Measurements from ENCODE around the gene RBP2. TPM values are rescaled to one million over a fixed set of nuclear protein-coding genes. Genes with fewer than 3 reads are reported as not detected.

Gene RBP2
- total RNA-seq, 2 experiments from 2014 or later = not detected

- no peaks in the 10 kb centered on the region for H3K9me2 ChIP-seq (ENCODE audit: insufficient read depth, low read length)
- CTCF ChIA-PET (ENCODE audit: unreplicated experiment) = no interaction called here
- no peaks in the 10 kb centered on the region for H3K36me3 ChIP-seq (ENCODE audit: insufficient read depth, low read length)
- no peak for TF ChIP-seq CTCF (conservative IDR thresholded peaks at IDR 0.05; ENCODE audit: low read length)
- TF ChIP-seq EZH2phosphoT487 (IDR thresholded peaks at IDR 0.05; ENCODE audit: borderline replicate concordance, low read depth, low read length) = no peak
- no TSS peak for BruUV-seq (replicated peaks)
- no peak overlapping the region for H3K27ac ChIP-seq (ENCODE audit: low read depth, low read length, poor library complexity, severe bottlenecking)
- H3K4me1 ChIP-seq (ENCODE audit: insufficient read depth, low read length, poor library complexity, severe bottlenecking) = no peaks in the 10 kb centered on the region
- H3K79me2 ChIP-seq (ENCODE audit: insufficient read depth, low read depth, low read length) = no peaks in the 10 kb centered on the region
- H2AFZ ChIP-seq (ENCODE audit: low read length) = no peak overlapping the region
- H3K9me3 ChIP-seq (ENCODE audit: low read length) = no peaks in the 10 kb centered on the region
- no peak overlapping the region for H3K4me3 ChIP-seq (ENCODE audit: low read depth, low read length, poor library complexity, severe bottlenecking)
- no peak overlapping the region for H3K4me2 ChIP-seq (ENCODE audit: low read length)
- POLR2A ChIA-PET = no interaction called here
- intact Hi-C loops (cut with micrococcal nuclease; ENCODE audit: unreplicated experiment) = no loop called here
- H4K20me1 ChIP-seq (ENCODE audit: insufficient read depth, low read length) = no peaks in the 10 kb centered on the region
- DNase-seq (ENCODE audit: low spot score) = no peak
Observed at GRCh38 chr3:139458348-139458747, 18.0 kb downstream of the RBP2 start.

GRCh38 chr3:139457066-139457465, 19.2 kb downstream of the RBP2 start:
- Histone ChIP-seq H2AFZ (ENCODE audit: low read length) (no peak overlapping the region), H3K4me3 (ENCODE audit: low read depth, low read length, poor library complexity, severe bottlenecking) (no peak overlapping the region), H3K9me2 (ENCODE audit: insufficient read depth, low read length) (no peaks in the 10 kb centered on the region), H4K20me1 (ENCODE audit: insufficient read depth, low read length) (no peaks in the 10 kb centered on the region), H3K79me2 (ENCODE audit: insufficient read depth, low read depth, low read length) (no peaks in the 10 kb centered on the region), H3K36me3 (ENCODE audit: insufficient read depth, low read length) (no peaks in the 10 kb centered on the region), H3K4me2 (ENCODE audit: low read length) (no peak overlapping the region), H3K4me1 (ENCODE audit: insufficient read depth, low read length, poor library complexity, severe bottlenecking) (no peaks in the 10 kb centered on the region), H3K27ac (ENCODE audit: low read depth, low read length, poor library complexity, severe bottlenecking) (no peak overlapping the region), H3K9me3 (ENCODE audit: low read length) (no peaks in the 10 kb centered on the region)
- DNase-seq (ENCODE audit: low spot score) = no peak
- intact Hi-C loops (cut with micrococcal nuclease; ENCODE audit: unreplicated experiment) = no loop called here
- TF ChIP-seq EZH2phosphoT487 (IDR thresholded peaks at IDR 0.05; ENCODE audit: borderline replicate concordance, low read depth, low read length) (no peak), CTCF (conservative IDR thresholded peaks at IDR 0.05; ENCODE audit: low read length) (no peak)
- POLR2A ChIA-PET = no interaction called here
- BruUV-seq (replicated peaks) = no TSS peak
- CTCF ChIA-PET (ENCODE audit: unreplicated experiment) = no interaction called here

- intact Hi-C loops (cut with micrococcal nuclease; ENCODE audit: unreplicated experiment) = no loop called here
- DNase-seq (ENCODE audit: low spot score) = no peak
- Histone ChIP-seq H3K4me2 (ENCODE audit: low read length) (no peak overlapping the region), H3K36me3 (ENCODE audit: insufficient read depth, low read length) (no peaks in the 10 kb centered on the region), H3K27ac (ENCODE audit: low read depth, low read length, poor library complexity, severe bottlenecking) (no peak overlapping the region), H3K4me3 (ENCODE audit: low read depth, low read length, poor library complexity, severe bottlenecking) (no peak overlapping the region), H3K9me2 (ENCODE audit: insufficient read depth, low read length) (no peaks in the 10 kb centered on the region), H2AFZ (ENCODE audit: low read length) (no peak overlapping the region), H3K9me3 (ENCODE audit: low read length) (no peaks in the 10 kb centered on the region), H4K20me1 (ENCODE audit: insufficient read depth, low read length) (no peaks in the 10 kb centered on the region), H3K4me1 (ENCODE audit: insufficient read depth, low read length, poor library complexity, severe bottlenecking) (no peaks in the 10 kb centered on the region), H3K79me2 (ENCODE audit: insufficient read depth, low read depth, low read length) (no peaks in the 10 kb centered on the region)
- POLR2A ChIA-PET = interaction anchor here (1.3 kb wide), 1 partner anchor 11 kb away, joined by 3 read pairs; no protein-coding TSS in a partner anchor
- CTCF ChIA-PET (ENCODE audit: unreplicated experiment) = no interaction called here
- TF ChIP-seq CTCF (conservative IDR thresholded peaks at IDR 0.05; ENCODE audit: low read length) (no peak), EZH2phosphoT487 (IDR thresholded peaks at IDR 0.05; ENCODE audit: borderline replicate concordance, low read depth, low read length) (no peak)
- BruUV-seq (replicated peaks) = no TSS peak
Observed at GRCh38 chr3:139456386-139456785, 19.9 kb downstream of the RBP2 start.

All from OCI-LY7 (cell line).